HG02840 (cell line): Measurements from ENCODE around the gene CDK2AP2.

Experiments
- ATAC-seq: cut with Tn5 transposase; IDR thresholded peaks from one replicate; pipeline ENCODE4 v1.9.1; 2021; ENCODE audit warnings: mild to moderate bottlenecking, moderate library complexity, moderate number of reproducible peaks; ENCODE audit not compliant: unreplicated experiment, low FRiP score

CDK2AP2 gene

GRCh38 chr11:67504005-67504949 is 3.7 kb downstream of the CDK2AP2 start:
- ATAC-seq = no peak

GRCh38 chr11:67503119-67504004 is 4.6 kb downstream of the CDK2AP2 start:
- ATAC-seq = no peak

GRCh38 chr11:67502328-67502979 is 5.5 kb downstream of the CDK2AP2 start:
- ATAC-seq = no peak

DNA sequence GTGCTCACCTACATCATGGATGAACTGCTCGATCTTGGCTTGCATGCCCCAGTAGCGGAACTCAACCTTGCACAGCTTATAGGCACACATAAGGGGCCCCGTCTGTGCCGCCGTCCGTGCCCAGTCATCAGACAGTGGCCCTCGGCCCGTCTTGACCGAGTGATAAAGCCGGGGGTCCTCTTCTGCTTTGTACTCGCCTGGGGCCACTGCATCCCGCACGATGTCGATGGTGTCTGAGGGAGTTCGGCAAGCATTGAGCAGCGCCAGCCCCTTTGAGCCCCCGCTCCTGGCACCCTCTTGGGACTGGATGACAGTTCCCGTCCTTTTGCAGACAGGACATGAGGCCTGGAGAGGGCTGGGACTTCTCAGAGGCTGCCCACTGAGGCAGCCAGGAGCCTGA is 6.1 kb downstream of the CDK2AP2 start:
- ATAC-seq = no peak

DNA sequence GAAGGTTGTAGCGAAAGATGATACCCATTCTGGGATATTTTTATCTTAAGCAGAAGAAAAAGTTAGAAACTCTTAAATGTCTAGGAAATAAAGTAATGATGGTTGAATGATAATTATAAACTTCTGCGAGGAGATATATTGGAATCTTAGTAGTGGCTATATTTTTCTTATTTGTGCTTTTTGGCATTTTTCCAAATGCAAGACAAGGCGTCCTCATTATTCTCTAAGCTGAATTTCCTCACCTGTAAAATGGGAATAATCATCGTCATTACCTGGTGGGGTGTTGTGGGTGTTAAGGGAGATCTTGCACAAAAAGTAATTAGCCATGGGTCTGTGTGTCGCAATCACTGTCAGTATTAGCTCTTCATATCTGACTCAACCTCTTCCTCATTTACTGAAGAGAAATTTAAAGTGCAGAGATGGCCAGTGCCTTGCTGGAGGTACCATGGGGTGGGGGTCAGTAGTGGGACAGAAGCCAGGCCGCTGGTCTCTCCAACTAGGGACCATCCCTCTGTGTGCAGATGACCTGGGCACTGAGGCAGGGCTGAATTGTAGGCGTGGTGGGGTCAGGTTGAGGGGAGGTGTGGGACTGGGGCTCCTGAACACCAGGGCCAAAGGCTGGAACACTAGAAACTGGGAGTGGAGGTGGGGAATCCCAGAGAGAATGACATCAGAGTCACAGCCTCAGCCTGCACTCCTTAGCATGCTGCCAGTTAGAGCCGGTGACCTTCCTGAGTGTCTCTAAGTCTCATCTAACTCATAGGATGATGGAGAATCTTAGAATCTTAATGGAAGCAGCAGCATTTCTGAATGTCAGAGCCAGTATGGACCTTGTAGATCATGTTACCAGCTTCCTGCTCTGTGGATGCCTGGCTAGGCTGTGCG is 6.9 kb downstream of the CDK2AP2 start:
- no peak for ATAC-seq

GRCh38 chr11:67500484-67500821 is 7.5 kb downstream of the CDK2AP2 start:
- no peak for ATAC-seq

GRCh38 chr11:67499808-67500483 is 8.0 kb downstream of the CDK2AP2 start:
- ATAC-seq = no peak

- no peak for ATAC-seq
Measured at GRCh38 chr11:67498544-67498972, 9.4 kb downstream of the CDK2AP2 start.

DNA sequence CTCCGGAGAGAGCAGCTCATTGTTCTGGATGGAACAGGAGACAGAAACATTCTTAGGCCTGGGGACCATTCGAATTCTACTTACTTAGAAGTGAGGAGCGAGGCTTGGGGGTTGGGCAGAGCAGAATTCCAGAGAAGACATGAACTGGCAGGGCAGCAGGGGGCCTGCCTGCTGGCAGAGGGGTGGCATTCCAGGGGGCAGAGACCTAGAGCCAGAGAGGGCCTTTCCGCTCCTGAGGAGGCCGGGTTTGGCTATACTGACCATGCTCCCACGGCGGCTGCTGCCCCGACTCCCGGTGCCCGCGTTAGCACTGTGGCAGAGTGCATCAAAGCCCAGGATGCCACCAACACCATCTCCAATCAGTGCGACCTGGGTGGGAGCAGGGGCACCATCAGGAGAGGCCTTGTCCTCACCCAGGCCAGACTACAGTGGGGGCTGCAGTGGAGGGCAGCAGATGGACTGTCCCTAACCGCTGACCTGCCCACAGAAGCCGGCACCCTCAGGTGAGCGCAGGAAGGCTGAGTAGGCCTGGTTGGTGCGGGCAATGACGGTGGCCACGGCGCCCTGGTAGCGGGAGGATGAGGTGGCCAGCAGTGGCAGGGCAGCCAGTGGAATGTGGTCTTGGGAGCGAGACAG is 10.2 kb downstream of the CDK2AP2 start:
- no peak for ATAC-seq

DNA sequence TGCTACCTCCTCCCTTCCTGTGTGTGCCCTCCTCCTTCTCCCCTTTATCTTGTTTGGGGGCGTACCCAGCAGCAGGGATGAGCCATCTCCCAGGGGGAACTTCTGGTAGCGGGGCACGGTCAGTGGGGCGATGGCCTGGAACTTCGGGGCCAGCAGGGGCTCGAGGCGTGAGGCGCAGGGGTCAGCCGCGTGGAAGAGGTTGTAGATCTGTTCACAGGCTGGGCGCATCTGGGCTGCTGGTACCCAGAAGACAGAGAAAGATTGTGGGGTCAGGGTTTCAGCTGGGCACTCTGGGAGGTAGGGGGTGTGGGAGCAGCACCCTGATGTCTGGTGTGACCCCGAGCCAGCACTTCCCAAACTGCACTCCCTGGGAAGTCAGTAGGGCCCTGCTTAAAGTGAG is 11.8 kb downstream of the CDK2AP2 start:
- ATAC-seq = no peak

DNA sequence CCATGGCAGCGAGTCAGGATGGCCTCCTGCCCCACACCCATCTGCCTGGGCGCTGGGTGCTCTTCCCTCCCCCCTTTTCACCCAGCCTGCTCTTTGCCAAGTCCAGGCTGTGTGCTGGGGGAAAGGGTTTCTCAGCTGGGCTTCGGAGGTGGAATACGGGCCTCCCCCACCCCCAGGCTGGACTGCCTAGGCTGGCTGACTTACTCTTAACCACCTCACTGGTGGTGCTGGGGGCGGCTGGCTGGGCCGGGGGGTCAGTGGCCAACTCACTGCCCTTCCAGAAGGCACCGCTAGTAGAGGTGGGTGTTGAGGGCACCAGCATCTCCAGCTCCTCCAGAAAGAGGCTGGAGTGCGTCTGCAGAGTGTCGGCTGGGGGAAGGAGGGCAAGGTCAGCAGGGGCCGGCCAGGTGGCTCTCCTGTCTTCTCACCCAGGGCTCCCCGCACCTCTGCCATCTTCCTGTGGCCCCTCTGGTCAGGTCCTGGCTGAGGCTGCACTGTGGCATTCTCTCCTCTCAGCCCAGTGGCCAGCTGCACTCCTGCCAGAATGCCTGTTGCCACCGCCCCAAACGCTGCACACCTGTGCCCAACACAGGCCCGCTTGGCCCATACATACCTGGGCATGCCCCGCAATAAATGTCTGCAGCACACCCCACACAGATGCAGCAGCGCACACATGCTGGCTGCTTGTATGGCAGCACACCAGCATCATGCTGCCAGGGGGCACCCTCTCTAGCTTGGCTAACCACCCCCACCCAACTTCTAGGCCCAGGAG is 12.5 kb downstream of the CDK2AP2 start:
- ATAC-seq = no peak

GRCh38 chr11:67494371-67495233 is 13.4 kb downstream of the CDK2AP2 start:
- no peak for ATAC-seq

- ATAC-seq = no peak
Measured at GRCh38 chr11:67493548-67494370, 14.2 kb downstream of the CDK2AP2 start.

DNA sequence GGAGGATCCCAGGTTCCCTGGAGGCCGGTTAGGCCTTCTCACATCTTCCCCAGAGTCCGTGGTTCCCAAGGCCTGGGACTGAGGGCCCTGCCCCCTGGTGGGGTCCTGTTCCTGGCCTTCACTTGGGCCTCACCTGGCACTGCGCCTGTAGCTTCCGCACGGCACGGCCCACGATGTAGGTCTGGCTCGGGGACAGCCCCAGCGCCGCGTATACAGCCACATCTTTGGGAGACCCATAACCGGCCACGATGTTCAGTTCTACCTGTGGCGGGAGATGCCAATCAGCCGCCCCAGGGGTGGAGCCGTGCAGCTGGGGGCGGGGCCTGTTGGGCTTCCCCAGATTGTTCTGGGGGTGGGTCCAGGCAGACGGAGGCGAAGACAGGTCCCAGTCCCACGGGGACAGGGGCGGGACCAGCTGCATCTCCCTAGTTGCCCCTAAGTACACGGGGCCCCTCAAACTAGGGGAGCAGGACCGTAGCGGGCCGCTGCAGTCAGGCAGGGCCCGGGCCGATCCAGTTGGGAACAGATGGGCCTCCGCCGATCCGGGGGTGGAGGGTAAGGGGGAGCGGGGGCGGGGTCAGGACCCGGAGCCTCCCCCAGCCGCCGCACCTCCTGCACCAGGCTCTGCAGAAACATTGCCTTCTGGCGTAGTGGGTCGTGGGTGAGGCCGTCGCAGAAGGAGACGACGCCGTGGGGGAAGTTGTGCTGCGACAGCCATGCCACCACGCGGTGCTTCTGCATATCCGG is 15.0 kb downstream of the CDK2AP2 start:
- ATAC-seq = no peak

DNA sequence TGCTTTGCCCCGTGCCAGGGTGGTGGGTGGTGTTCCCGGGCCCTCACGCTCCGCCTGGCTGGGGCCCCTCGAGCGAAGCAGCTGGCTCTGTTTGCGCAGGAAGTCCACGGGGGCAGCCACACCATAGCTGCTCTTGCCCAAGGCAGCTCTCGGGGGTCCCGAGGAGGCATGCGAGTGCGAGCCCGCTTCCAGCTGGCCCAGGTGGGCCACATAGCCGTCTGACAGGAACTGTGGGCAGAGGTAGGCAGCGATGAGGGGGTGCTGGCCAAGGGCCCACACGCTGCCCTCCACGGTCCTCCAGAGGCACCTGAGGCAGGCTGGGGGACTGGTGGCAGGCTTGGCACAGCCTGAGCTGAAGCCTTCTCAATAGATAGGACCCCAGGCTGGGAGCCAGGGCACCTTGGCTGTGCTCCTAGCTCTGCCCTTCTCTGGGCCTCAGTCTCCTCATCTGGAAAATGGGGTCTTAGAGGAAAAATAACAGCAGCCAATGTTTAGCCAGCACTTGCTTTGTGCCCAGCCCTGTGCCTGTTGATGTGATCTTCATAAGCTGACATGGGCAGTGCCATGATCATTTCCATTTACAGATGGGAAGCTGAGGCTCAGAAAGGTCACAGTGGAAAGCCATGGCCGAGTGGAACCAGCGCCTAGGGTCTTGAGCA is 15.8 kb downstream of the CDK2AP2 start:
- ATAC-seq = no peak
